PFSK-1 (cell line): ENCODE results near the gene SHOC1.

Experiments
- FOXP2 ChIP-seq: optimal IDR thresholded peaks from 2 replicates; pipeline ENCODE3; 2011; ENCODE audit warnings: borderline replicate concordance, control low read depth, inconsistent platforms; ENCODE audit not compliant: insufficient read depth; ENCODE audit errors: extremely low read length, extremely low read depth
- POLR2AphosphoS5 ChIP-seq: IDR thresholded peaks from 2 replicates; pipeline ENCODE4 v1.6.1; 2012; ENCODE audit warnings: low read depth, mild to moderate bottlenecking, control low read depth, low read length, moderate library complexity
- REST ChIP-seq, 2 experiments: IDR thresholded peaks; 2 replicates each; pipeline versions ENCODE4 v1.6.1 to v1.8.0; 2011 to 2012; ENCODE audit warnings: low read depth in 2 of 2, low read length in 2 of 2, control low read depth in 1 of 2, inconsistent platforms in 1 of 2, mild to moderate bottlenecking in 1 of 2, moderate library complexity in 1 of 2; ENCODE audit not compliant: insufficient read depth in 1 of 2
- SIN3A ChIP-seq: IDR thresholded peaks from 2 replicates; pipeline ENCODE4 v1.6.1; 2012; ENCODE audit warnings: mild to moderate bottlenecking, low read length, moderate library complexity, borderline replicate concordance; ENCODE audit not compliant: insufficient read depth
- TAF1 ChIP-seq: IDR thresholded peaks from 2 replicates; pipeline ENCODE4 v1.6.1; 2012; ENCODE audit warnings: low read length, control low read depth, borderline replicate concordance; ENCODE audit not compliant: insufficient read depth

GRCh38 chr9:111766066-111766465, 28.7 kb downstream of the SHOC1 start:
- TF ChIP-seq POLR2AphosphoS5 (no peak), TAF1 (no peak), REST (IDR thresholded peaks at IDR 0.05; ENCODE audit: insufficient read depth in 1 of 2, low read depth in 2 of 2, low read length in 2 of 2) (no peak), SIN3A (no peak), FOXP2 (no peak)
